NCI-H1436 (cell line): ENCODE data around the gene SERTAD2.
A peak's percentile ranks its signal among the peaks of the same experiment; 100 is the strongest.

ENCODE experiments used
- DNase-seq: peaks from one replicate; lab custom pipeline; 2025; lab: John Stamatoyannopoulos, UW

SERTAD2 gene

GRCh38 chr2:64627860-64628841 is 25.6 kb downstream of the SERTAD2 start:
- no peak for DNase-seq

GRCh38 chr2:64626963-64627760 is 26.6 kb downstream of the SERTAD2 start:
- peak; percentile 30 for DNase-seq

DNA sequence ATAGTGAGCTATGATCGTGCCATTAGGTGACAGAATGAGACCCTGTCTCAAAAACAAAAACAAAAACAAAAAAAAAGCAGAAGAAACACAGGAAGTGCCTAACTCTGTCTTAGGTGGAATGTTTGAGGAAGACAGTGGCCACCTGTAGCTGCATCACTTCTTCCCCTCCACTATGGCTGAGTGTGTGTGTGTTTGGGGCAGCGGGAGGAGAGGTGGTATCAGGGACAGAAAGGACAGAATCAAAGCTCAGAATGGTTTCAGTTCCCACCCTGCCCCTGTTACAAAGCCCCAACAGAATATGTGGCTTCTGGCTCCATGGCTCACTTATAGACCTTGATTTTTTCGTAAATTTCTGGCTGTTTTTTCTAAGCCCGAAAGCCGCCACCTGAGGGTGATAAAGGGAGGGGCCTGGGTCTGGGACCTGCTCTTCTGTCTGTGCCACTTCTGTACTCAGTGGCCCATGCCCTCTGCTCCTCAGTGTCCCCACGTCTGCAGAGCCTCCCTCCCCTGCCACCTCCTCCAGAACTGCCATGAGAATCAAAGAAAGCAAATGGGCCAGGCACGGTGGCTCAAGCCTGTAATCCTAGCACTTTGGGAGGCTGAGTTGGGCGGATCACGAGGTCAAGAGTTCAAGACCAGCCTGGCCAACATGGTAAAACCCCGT is 27.4 kb downstream of the SERTAD2 start:
- DNase-seq: no peak

DNA sequence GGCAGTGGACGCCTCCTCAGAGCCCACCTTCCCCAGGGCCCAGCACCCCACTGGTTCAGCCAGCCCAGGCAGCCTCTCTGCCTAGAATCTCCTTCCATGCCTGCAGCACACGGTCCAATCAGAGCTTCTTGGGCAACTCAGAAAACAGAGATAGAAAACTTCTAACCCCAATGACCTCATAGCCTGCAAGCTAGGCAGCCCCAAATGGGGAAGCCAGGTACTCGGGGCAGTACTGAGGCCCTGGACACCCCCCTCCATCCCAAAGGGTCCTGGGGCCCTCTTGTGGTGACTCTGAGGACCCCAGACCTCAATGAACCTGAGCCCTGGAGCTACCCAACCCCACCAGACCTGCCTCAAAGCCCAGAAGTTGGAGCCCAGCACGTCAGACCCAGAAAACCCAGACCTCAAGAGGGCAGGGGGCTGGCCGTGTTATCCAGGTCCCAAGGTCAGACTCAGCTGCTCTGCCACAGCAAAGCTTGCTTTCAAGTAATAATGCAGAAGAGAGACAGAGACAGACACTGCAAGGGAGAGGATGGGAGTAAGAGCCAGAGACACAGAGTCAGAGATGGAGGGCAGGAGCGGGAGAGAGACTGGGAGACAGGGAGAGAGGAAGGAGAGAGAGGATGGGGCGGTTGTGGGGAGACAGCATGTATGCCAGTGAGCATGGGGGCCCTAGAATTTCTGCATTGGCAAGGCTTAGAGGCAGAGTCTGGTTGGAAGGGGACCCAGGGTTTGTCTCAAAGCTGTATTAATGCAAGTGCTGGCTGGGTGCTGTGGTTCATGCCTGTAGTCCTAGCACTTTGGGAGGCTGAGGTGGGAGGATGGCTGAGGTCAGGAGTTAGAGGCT is 28.2 kb downstream of the SERTAD2 start:
- DNase-seq: no peak

GRCh38 chr2:64624862-64625261 is 28.9 kb downstream of the SERTAD2 start:
- DNase-seq: no peak

GRCh38 chr2:64624108-64624610 is 29.6 kb downstream of the SERTAD2 start:
- DNase-seq: no peak

DNA sequence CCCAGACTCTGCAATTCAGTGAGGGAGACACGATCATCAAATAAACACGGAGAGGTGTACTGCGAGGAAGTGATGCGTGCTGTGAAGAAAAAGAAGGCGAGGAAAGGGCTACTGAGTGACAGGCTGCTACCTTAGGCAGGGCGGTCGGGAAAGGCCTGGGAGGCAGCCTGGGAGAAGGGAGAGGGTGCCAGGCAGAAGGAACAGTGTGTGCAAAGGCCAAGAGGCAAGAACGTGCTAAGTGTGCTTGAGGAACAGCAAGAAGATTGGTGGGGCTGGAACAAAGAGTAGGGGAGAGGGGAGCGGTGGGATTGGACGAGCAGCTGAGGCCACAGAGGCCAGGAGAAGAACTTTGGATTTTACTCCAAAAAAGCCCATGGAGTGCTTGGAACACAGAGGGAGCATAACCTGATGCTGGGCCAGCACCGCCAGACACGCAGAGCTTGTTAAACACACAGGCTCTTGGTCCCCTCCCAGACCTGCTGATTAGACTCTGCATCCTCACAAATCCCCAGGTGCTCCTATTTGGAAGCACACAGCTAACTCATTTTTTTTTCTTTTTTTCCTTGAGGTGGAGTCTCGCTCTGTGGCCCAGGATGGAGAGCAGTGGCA is 30.4 kb downstream of the SERTAD2 start:
- no peak for DNase-seq

DNA sequence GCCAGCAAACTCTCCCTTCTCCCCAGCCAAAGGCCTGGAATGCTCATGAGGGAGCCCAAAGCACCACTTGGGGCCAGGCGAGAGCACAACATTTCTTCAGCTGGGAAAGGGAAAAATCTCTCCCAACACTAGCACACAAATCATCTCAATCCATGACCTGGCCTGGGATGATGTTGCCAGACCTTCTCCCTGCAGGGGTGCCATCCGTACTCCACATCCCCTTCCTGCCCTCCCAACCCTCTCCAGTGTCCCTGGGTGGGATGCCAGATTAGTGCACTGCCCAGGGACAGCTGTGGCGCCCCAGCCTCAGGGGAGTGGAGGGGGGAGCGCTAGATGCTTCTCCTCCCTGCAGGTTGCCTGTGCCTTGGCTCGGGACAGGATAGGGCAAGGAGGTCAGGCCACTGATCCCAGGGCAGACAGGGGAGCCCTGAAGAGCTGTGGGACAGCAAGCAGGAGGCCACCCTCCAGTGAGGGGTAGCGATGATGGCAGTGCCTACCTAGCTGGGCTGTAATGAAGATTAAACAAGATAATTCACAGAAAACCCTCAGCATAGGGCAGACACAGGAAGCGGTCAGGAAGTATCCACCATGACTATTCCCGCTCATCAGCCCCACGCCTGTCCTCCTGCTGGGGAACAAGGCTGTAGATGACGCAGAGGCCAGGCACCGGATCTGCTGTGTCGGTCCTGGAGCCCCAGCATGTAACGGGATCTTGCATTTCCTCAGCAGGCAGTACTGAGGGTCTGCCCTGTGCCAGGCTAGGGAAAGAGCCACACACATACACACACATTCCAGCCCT is 31.1 kb downstream of the SERTAD2 start:
- DNase-seq: no peak

DNA sequence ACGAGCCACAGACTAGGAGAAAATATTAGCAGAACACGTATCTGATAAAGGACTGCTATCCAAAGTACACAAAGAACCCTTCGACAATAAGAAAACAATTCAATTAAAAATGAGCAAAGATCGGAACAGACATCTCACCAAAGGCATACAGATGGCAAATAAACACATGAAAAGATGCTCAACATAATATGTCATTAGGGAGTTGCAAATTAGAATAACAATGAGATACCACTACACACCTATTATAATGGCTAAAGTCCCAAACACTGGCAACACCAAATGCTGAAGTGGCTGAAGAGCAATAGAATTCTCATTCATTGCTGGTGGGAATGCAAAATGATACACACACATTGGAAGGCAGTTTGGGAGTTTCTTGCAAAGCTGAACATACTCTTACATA is 33.1 kb downstream of the SERTAD2 start:
- no peak for DNase-seq

GRCh38 chr2:64617631-64618151 is 36.0 kb downstream of the SERTAD2 start:
- no peak for DNase-seq

- no peak for DNase-seq
These were observed 37.7 kb downstream of the SERTAD2 start for GRCh38 chr2:64615844-64616536.

DNA sequence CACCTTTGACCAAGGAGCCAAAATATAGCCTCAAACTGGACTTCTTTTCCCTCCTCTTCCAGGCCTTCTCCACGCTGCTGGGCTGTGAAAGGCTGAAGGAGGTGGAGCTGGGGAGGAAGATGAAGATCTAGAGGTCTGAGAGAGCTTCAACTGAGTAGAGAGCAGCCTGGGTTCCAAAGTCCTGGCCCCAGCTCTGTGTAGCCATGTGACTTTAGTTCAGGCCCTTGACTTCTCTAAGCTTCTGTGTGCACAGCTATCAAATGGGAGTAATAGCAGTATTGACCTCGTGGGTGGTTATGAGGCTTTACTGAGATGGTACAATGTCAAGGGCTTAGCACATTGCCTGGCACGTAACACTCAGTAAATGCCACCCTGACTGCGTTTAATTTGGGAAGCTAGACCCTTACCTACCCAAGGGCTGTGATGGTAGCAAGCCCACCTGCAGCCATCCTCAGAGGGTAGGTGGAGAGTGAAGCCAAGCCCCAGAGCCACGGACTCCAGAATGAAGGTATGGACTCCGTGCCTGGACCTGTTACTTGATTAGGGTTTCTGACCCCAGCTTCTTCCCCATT is 38.4 kb downstream of the SERTAD2 start:
- DNase-seq: no peak

DNA sequence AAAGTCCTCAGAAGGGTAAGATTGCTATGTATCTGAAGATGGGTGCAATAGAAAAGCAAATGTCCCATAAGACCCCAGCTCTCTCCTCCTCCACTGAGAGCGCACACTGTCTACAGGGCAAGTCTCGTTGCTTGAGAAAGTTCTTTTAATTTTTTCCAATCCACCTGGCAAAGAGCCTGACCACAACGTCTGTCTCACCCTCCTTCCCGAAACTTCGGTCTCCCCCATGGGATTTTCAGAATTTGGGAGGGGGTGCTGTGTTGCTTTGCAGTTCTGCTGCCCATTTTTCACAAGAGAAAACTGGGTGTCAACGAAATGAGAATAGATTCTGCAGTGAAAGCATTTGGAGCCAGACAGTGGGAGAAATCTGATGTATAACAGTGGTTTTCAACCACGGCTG is 40.4 kb downstream of the SERTAD2 start:
- no peak for DNase-seq

- DNase-seq: no peak
These were observed 41.0 kb downstream of the SERTAD2 start for GRCh38 chr2:64612575-64613195.

DNA sequence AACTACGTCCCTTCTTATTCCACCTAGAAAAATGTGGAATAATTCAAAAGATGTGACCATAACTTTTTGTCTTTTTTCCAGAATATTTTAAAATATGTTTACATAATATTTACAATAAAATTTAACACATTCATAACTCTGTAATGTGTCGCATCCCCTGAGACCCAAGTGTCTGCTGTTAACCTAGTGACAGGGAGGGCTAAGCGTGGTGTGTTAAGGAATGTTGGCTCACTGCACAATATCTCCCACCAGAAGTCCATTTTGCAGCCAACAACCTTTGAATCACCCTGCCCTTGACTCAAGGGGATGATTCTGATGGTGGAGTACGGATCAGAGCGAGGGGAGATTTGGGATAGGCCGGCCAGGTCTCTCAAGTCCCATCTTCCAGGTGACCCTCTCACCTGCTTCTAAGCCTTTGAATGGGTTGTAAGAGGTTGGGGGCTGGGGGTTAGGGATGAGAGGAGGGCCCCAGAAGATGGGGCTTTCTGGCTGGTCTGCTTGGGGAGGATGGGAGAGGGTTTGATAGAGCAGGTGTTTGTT is 43.3 kb downstream of the SERTAD2 start:
- no peak for DNase-seq

DNA sequence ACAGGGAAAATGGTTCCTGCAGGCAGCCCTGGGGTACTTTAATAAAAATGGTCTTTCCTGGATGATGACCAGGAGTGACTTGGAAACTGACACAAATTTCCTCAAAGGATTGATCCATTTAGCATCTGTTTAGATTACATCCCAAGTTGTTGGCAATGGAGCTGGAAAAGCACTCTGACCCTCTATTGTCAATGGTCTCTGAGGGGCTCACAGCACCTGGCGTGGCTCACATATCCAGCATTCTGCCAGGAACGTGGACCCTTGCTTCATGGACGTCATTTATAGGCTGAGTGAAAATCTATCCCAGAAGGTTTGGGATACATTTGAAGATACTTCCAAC is 43.8 kb downstream of the SERTAD2 start:
- no peak for DNase-seq

DNA sequence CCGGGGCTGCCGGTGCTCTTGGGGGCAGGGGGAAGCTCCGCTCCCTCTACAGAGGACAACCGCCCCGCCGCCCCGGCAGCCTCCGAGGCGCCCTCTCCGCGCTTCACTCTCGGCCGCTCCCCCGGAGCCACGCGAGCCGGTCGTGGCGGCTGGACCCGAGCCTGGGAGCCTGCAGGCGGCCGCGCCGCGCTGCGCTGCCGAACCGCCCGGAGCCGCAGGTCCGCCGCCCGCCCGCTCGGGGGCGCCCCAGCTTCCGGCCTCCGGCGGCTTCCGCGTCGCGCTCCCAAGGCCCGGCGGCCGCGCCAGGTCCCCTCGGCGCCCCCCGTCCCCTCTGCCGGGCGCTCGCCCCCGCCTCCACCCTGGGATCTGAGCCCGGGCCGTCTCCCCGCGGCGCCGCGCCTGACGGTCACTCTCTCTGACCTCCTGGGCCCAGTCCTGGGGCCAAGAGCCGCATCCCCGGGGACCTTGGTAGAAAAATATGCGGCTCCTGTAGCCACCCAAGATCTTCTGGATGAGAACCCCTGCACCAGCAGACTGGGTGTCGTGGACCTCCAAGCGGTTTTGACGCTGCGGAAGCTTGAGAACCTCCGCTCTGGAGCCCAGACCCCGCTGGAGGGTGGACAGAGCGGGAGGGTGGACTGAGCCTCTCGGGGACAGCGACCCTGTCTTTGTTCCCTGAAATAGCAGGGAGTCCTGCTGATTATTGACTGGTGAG is 44.3 kb downstream of the SERTAD2 start:
- DNase-seq: no peak

GRCh38 chr2:64608867-64609226 is 44.9 kb downstream of the SERTAD2 start:
- no peak for DNase-seq
